Activated T-helper 2 cell treated with anti-CD3 and anti-CD28 coated beads, Interferon-gamma antibody, Interleukin-2, Interleukin-4, amounts not matched to agents 10 μg/mL and 5 μg/mL and 100 μg/mL, durations not matched to agents 14 hours and 24 hours and 36 hours (primary cell): ENCODE measurements around the gene RIPK1. TPM values are rescaled to one million over a fixed set of nuclear protein-coding genes. Genes with fewer than 3 reads are reported as not detected.
A peak's percentile ranks its signal among the peaks of the same experiment; 100 is the strongest.
"Not testable (repeated sequence)": the region's sequence is repeated elsewhere in the genome, so short reads cannot be mapped to it uniquely, and the experiment has no call there.

ENCODE experiments used
- DNase-seq: peaks from one replicate; pipeline ENCODE4 v3.0.0; 2021; ENCODE audit warnings: low spot score
- H3K27ac Mint-ChIP-seq: one replicate; pipeline ENCODE4 v1.8.0; 2021; ENCODE audit warnings: mixed read lengths
- H3K27me3 Mint-ChIP-seq: one replicate; pipeline ENCODE4 v1.8.0; 2021; ENCODE audit warnings: low read depth, mixed read lengths
- H3K36me3 Mint-ChIP-seq: one replicate; pipeline ENCODE4 v1.8.0; 2021; ENCODE audit warnings: low read depth, mixed read lengths
- H3K4me1 Mint-ChIP-seq: one replicate; pipeline ENCODE4 v1.8.0; 2021; ENCODE audit warnings: low read depth, mixed read lengths
- H3K4me3 Mint-ChIP-seq: one replicate; pipeline ENCODE4 v1.8.0; 2021; ENCODE audit warnings: low read depth, mild to moderate bottlenecking, moderate library complexity, mixed read lengths
- H3K9me3 Mint-ChIP-seq: one replicate; pipeline ENCODE4 v1.8.0; 2021; ENCODE audit warnings: mixed read lengths
- intact Hi-C: fragments of 100-400 bp; cut with micrococcal nuclease; formaldehyde crosslinking; loops from one replicate; pipeline ENCODE4 v1.15.1; 2023
- total RNA-seq: library from RNA; stranded (reverse); gene quantifications from 2 replicates; pipeline ENCODE4 v1.2.3, GENCODE V29; 2022

RIPK1 gene
- total RNA-seq, 1 donor from 2014 or later, result 18.3 TPM

GRCh38 chr6:3076320-3076719 lies 8.0 kb downstream of the RIPK1 start:
- no peak for DNase-seq
- Mint-ChIP-seq H3K36me3 (peaks cover 54% of the 10 kb centered on the region), H3K4me3 (no peak overlapping the region), H3K9me3 (no peaks in the 10 kb centered on the region), H3K4me1 (peaks cover 38% of the 10 kb centered on the region), H3K27ac (peak overlapping the region; percentile 39), H3K27me3 (no peaks in the 10 kb centered on the region)
- intact Hi-C loops, result no loop called here

DNA sequence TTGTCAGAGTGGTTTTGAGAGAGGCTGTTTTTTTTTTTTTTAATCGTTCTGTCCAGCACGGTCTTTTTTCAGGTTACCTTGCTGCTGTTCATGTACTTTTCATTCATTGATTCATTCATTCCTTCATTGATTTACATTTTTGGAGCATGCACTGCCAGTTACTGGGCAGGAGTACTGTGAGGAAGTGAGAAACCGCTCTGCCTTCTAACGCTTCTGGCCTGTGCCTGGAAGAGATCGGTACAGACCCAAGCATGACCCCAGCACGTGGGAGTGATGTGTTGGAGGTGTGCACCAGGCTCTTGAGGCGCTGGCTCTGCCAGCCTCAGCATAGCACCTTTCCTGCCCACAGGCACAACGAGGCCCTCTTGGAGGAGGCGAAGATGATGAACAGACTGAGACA lies 9.1 kb downstream of the RIPK1 start:
- H3K36me3 Mint-ChIP-seq, result peaks cover 55% of the 10 kb centered on the region
- DNase-seq, result no peak

DNA sequence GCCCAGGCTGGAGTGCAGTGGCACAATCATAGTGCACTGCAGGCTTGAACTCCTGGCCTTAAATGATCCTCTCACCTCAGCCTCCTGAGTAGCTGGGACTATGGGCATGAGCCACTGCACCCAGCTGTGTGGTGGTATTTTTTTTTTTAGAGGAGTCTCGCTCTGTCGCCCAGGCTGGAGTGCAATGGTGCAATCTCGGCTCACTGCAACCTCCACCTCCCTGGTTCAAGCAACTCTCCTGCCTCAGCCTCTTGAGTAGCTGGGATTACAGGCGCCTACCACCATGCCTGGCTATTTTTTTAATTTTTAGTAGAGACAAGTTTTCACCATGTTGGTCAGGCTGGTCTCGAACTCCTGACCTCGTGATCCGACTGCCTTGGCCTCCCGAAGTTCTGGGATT lies 10.7 kb downstream of the RIPK1 start:
- H3K4me3 Mint-ChIP-seq, H3K27me3 Mint-ChIP-seq, DNase-seq, H3K9me3 Mint-ChIP-seq, H3K27ac Mint-ChIP-seq, intact Hi-C loops: not testable (repeated sequence)
- Mint-ChIP-seq H3K36me3 (peaks cover 62% of the 10 kb centered on the region), H3K4me1 (peaks cover 27% of the 10 kb centered on the region)

More for the DNA sequence above, 9.1 kb downstream of the RIPK1 start:
- Mint-ChIP-seq H3K27ac (peak overlapping the region; percentile 25), H3K4me3 (no peak overlapping the region), H3K27me3 (no peaks in the 10 kb centered on the region), H3K4me1 (peaks cover 31% of the 10 kb centered on the region), H3K9me3 (no peaks in the 10 kb centered on the region)
- intact Hi-C loops, result no loop called here

- Mint-ChIP-seq H3K4me1 (peaks cover 24% of the 10 kb centered on the region), H3K9me3 (no peaks in the 10 kb centered on the region), H3K27me3 (no peaks in the 10 kb centered on the region), H3K27ac (no peak overlapping the region), H3K36me3 (peaks cover 67% of the 10 kb centered on the region), H3K4me3 (no peak overlapping the region)
- intact Hi-C loops, result no loop called here
- no peak for DNase-seq
These were observed 11.4 kb downstream of the RIPK1 start for GRCh38 chr6:3079682-3080081.

- H3K4me3 Mint-ChIP-seq, result no peak overlapping the region
- DNase-seq, result no peak
- H3K9me3 Mint-ChIP-seq, result no peaks in the 10 kb centered on the region
- intact Hi-C loops, result no loop called here
- H3K36me3 Mint-ChIP-seq, result peaks cover 84% of the 10 kb centered on the region
- no peak overlapping the region for H3K27ac Mint-ChIP-seq
- H3K4me1 Mint-ChIP-seq, result peaks cover 7% of the 10 kb centered on the region
- no peaks in the 10 kb centered on the region for H3K27me3 Mint-ChIP-seq
These were observed 13.7 kb downstream of the RIPK1 start for GRCh38 chr6:3081960-3082359.

DNA sequence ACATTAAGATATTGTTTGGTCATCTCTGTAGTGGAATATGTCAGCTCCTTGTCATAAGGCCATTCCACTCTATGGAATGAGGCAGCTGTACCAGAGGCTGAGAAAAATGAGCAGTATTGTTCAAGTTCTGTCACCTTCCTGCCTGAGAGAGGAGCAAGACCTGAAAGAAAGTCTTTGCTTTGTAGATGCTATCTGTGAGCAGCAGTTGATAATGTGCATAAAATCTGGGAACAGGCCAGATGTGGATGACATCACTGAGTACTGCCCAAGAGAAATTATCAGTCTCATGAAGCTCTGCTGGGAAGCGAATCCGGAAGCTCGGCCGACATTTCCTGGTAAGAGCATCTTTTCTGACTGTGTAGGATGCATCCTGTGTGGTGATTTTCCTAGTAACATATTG lies 16.8 kb downstream of the RIPK1 start:
- no peak for DNase-seq
- no peak overlapping the region for H3K27ac Mint-ChIP-seq

GRCh38 chr6:3086282-3086946 lies 18.1 kb downstream of the RIPK1 start:
- Mint-ChIP-seq H3K27me3 (no peaks in the 10 kb centered on the region), H3K4me3 (no peak overlapping the region), H3K36me3 (peaks cover 78% of the 10 kb centered on the region), H3K4me1 (peaks cover 15% of the 10 kb centered on the region), H3K27ac (no peak overlapping the region), H3K9me3 (no peaks in the 10 kb centered on the region)
- DNase-seq, result no peak
- intact Hi-C loops, result no loop called here

More for the DNA sequence above, 16.8 kb downstream of the RIPK1 start:
- Mint-ChIP-seq H3K27me3 (no peaks in the 10 kb centered on the region), H3K36me3 (peaks cover 81% of the 10 kb centered on the region), H3K9me3 (no peaks in the 10 kb centered on the region), H3K4me1 (peaks cover 14% of the 10 kb centered on the region), H3K4me3 (no peak overlapping the region)
- intact Hi-C loops, result no loop called here

- no peak overlapping the region for H3K4me3 Mint-ChIP-seq
- peaks cover 15% of the 10 kb centered on the region for H3K4me1 Mint-ChIP-seq
- no peaks in the 10 kb centered on the region for H3K9me3 Mint-ChIP-seq
- no peaks in the 10 kb centered on the region for H3K27me3 Mint-ChIP-seq
- intact Hi-C loops, result no loop called here
- no peak overlapping the region for H3K27ac Mint-ChIP-seq
- peaks cover 62% of the 10 kb centered on the region for H3K36me3 Mint-ChIP-seq
- DNase-seq, result no peak
These were observed 20.2 kb downstream of the RIPK1 start for GRCh38 chr6:3088446-3088845.

DNA sequence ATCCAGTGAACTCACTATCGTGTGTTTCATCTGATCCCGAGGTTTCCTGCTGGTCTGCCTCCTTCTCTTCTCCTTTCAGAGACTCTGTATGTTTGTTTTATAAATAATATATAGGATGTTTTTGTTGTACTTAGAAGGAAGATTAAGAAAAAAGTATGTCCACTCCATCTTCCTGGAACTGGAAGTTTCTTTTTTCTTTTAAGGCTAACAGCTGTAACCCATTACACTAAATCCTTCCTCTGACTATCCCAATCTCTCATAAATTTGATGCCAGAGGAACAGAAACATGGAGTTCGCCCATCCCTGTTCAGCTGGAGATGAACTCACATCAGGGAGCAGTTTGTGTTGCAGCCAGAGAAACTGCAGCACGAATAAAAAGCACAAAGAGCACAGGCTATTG lies 20.7 kb downstream of the RIPK1 start:
- Mint-ChIP-seq H3K27me3 (no peaks in the 10 kb centered on the region), H3K4me3 (no peak overlapping the region), H3K36me3 (peaks cover 57% of the 10 kb centered on the region), H3K9me3 (no peaks in the 10 kb centered on the region), H3K27ac (no peak overlapping the region), H3K4me1 (peaks cover 13% of the 10 kb centered on the region)
- intact Hi-C loops, result no loop called here
- no peak for DNase-seq

DNA sequence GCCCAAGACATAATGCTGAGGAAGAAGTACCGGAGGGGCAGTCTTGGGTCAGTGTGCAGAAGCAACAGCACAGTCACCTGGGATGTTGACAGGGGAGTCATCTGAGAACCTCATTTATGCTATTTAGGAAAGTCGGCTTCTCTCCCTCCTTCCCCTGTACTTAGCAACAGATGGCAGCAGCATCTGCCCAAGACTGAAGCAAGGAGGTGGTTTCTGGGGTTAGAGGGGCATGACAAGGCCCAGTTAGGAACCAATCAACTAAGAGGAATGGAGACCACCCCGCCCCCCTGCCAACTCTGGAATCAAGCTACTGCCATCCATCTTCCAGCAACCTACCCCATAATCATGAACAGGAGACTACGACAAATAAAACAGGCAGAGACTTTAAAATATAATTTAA lies 21.7 kb downstream of the RIPK1 start:
- Mint-ChIP-seq H3K27ac (peak overlapping the region; percentile 1), H3K36me3 (peaks cover 55% of the 10 kb centered on the region), H3K4me1 (peaks cover 12% of the 10 kb centered on the region), H3K4me3 (no peak overlapping the region), H3K9me3 (no peaks in the 10 kb centered on the region), H3K27me3 (no peaks in the 10 kb centered on the region)
- no peak for DNase-seq
- intact Hi-C loops, result no loop called here

- Mint-ChIP-seq H3K27ac (no peak overlapping the region), H3K4me1 (peaks cover 2% of the 10 kb centered on the region), H3K27me3 (no peaks in the 10 kb centered on the region), H3K36me3 (peaks cover 47% of the 10 kb centered on the region), H3K4me3 (no peak overlapping the region), H3K9me3 (no peaks in the 10 kb centered on the region)
- no peak for DNase-seq
- intact Hi-C loops, result no loop called here
These were observed 26.5 kb downstream of the RIPK1 start for GRCh38 chr6:3094815-3095214.

GRCh38 chr6:3102875-3103274 lies 34.6 kb downstream of the RIPK1 start:
- peaks cover 2% of the 10 kb centered on the region for H3K4me1 Mint-ChIP-seq
- no peak overlapping the region for H3K27ac Mint-ChIP-seq
- no peaks in the 10 kb centered on the region for H3K9me3 Mint-ChIP-seq
- no peak overlapping the region for H3K4me3 Mint-ChIP-seq
- DNase-seq, result no peak
- intact Hi-C loops, result no loop called here
- H3K27me3 Mint-ChIP-seq, result no peaks in the 10 kb centered on the region
- H3K36me3 Mint-ChIP-seq, result peaks cover 70% of the 10 kb centered on the region

- H3K4me1 Mint-ChIP-seq, result no peaks in the 10 kb centered on the region
- DNase-seq, result no peak
- no peaks in the 10 kb centered on the region for H3K9me3 Mint-ChIP-seq
- no peak overlapping the region for H3K4me3 Mint-ChIP-seq
- H3K27me3 Mint-ChIP-seq, result no peaks in the 10 kb centered on the region
- no peak overlapping the region for H3K27ac Mint-ChIP-seq
- intact Hi-C loops, result no loop called here
- H3K36me3 Mint-ChIP-seq, result peaks cover 69% of the 10 kb centered on the region
These were observed 40.6 kb downstream of the RIPK1 start for GRCh38 chr6:3108746-3109414.
